HepG2 (cell line): ENCODE results near the gene IRF2BPL. TPM values are rescaled to one million over a fixed set of nuclear protein-coding genes. Genes with fewer than 3 reads are reported as not detected.
A peak's percentile ranks its signal among the peaks of the same experiment; 100 is the strongest.

Experiments used
- GPBP1L1 ChIP-seq: sonication (generic); formaldehyde crosslinking; IDR thresholded peaks from 2 replicates; pipeline ENCODE4 v1.5.0; 2020; ENCODE audit warnings: mild to moderate bottlenecking, missing genetic modification reagents
- LCORL ChIP-seq, 2 experiments: fragments of 450-650 bp in 1 of 2; sonication (generic) in 1 of 2; formaldehyde crosslinking in 1 of 2; IDR thresholded peaks; 2 replicates each; pipeline versions ENCODE4 v1.5.0 to v1.6.1; 2017 to 2020; ENCODE audit warnings: antibody characterized with exemption in 1 of 2, missing genetic modification reagents in 1 of 2
- MED1 ChIP-seq: sonication (generic); formaldehyde crosslinking; IDR thresholded peaks from 2 replicates; pipeline ENCODE4 v1.4.0; 2020; ENCODE audit warnings: missing genetic modification reagents
- POGZ ChIP-seq: sonication (generic); formaldehyde crosslinking; IDR thresholded peaks from 2 replicates; pipeline ENCODE4 v1.4.0; 2020; ENCODE audit warnings: mild to moderate bottlenecking, missing genetic modification reagents
- RARA ChIP-seq: IDR thresholded peaks from 2 replicates; pipeline ENCODE4 v1.6.1; 2016; ENCODE audit warnings: missing genetic modification reagents, missing compliant biosample characterization
- RERE ChIP-seq: IDR thresholded peaks from 2 replicates; pipeline ENCODE4 v1.6.1; 2016; ENCODE audit warnings: low read depth, missing genetic modification reagents, missing compliant biosample characterization
- SAFB2 ChIP-seq: sonication (generic); formaldehyde crosslinking; IDR thresholded peaks from 2 replicates; pipeline ENCODE4 v1.5.1; 2020; ENCODE audit warnings: missing genetic modification reagents, low read depth, mild to moderate bottlenecking, borderline replicate concordance
- SMAD3 ChIP-seq: sonication (generic); formaldehyde crosslinking; IDR thresholded peaks from 2 replicates; pipeline ENCODE4 v1.4.0; 2020; ENCODE audit warnings: missing genetic modification reagents
- SP1 ChIP-seq, 2 experiments: fragments of 450-650 bp in 1 of 2; sonication (generic) in 1 of 2; formaldehyde crosslinking in 1 of 2; IDR thresholded peaks; 2 replicates each; pipeline versions ENCODE4 v1.4.0 to v1.6.1; 2016 to 2020; ENCODE audit warnings: missing genetic modification reagents in 1 of 2
- ZC3H13 ChIP-seq: sonication (generic); formaldehyde crosslinking; IDR thresholded peaks from 2 replicates; pipeline ENCODE4 v1.8.1; 2023; ENCODE audit warnings: mild to moderate bottlenecking, missing genetic modification reagents, moderate library complexity
- ZFP36L2 ChIP-seq: sonication (generic); formaldehyde crosslinking; IDR thresholded peaks from 2 replicates; pipeline ENCODE4 v1.4.0; 2020; ENCODE audit warnings: missing genetic modification reagents
- ZFY ChIP-seq: sonication (generic); formaldehyde crosslinking; IDR thresholded peaks from 2 replicates; pipeline ENCODE4 v1.4.0; 2020; ENCODE audit warnings: missing genetic modification reagents
- ZNF225 ChIP-seq: sonication (generic); formaldehyde crosslinking; IDR thresholded peaks from 2 replicates; pipeline ENCODE4 v1.4.0; 2020; ENCODE audit warnings: mild to moderate bottlenecking, missing genetic modification reagents
- ZNF354B ChIP-seq: sonication (generic); formaldehyde crosslinking; IDR thresholded peaks from 2 replicates; pipeline ENCODE4 v1.8.0; 2022; ENCODE audit warnings: mild to moderate bottlenecking, missing genetic modification reagents
- ZNF468 ChIP-seq: sonication (generic); formaldehyde crosslinking; IDR thresholded peaks from 2 replicates; pipeline ENCODE4 v1.8.0; 2022; ENCODE audit warnings: mild to moderate bottlenecking, moderate library complexity, missing genetic modification reagents
- ZNF792 ChIP-seq: IDR thresholded peaks from 2 replicates; pipeline ENCODE4 v1.6.1; 2016
- ZNF891 ChIP-seq: sonication (generic); formaldehyde crosslinking; IDR thresholded peaks from 2 replicates; pipeline ENCODE4 v1.5.0; 2020; ENCODE audit warnings: mild to moderate bottlenecking, missing genetic modification reagents
- polyA plus RNA-seq, 8 experiments: library from polyadenylated mRNA; depleted of rRNA in 3 of 8; stranded (reverse) in 7 of 8; unstranded in 1 of 8; fragments of >200 nt; fragmentation: Illumina TruSeq in 4 of 8; extraction: Trizol in 4 of 8; gene quantifications; 2 replicates each; pipeline versions ENCODE4 v1.2.1 to v1.2.3, GENCODE V29; 2011 to 2016; ENCODE audit warnings: low read depth in 4 of 8, missing spikeins in 1 of 8, mixed read lengths in 1 of 8; ENCODE audit not compliant: insufficient read depth in 1 of 8
- total RNA-seq, 5 experiments: library from RNA; depleted of rRNA; stranded (reverse); fragments of >200 nt; fragmentation: Illumina TruSeq; extraction: Trizol; gene quantifications; 2 replicates each; pipeline ENCODE4 v1.2.3, GENCODE V29; 2016; ENCODE audit warnings: low read depth in 1 of 5
- TF ChIP-seq, protein P1 (sequence below): sonication (generic); formaldehyde crosslinking; IDR thresholded peaks from 2 replicates; pipeline ENCODE4 v1.4.0; 2020; ENCODE audit warnings: missing genetic modification reagents, borderline replicate concordance

The IRF2BPL gene
- total and polyA plus RNA-seq, 2 of the 13 experiments (the other 11 are each of a cell fraction or from before 2014, with no cell fraction given), result 6.6 to 8.4 TPM

- TF ChIP-seq LCORL (IDR thresholded peaks at IDR 0.05) (no peak), LCORL (CRISPR knock-in tag; IDR thresholded peaks at IDR 0.05) (peak; percentile 87), ZNF792 (CRISPR knock-in tag) (peak; percentile 66; the same call in 1 of the 2 replicates), ZNF354B (CRISPR knock-in tag) (no peak), POGZ (peak; percentile 76), GPBP1L1 (CRISPR knock-in tag) (no peak), SP1 (IDR thresholded peaks at IDR 0.05) (no peak), SP1 (CRISPR knock-in tag; IDR thresholded peaks at IDR 0.05) (no peak), ZNF468 (CRISPR knock-in tag) (peak; percentile 27; the same call in 1 of the 2 replicates), RERE (peak; percentile 45; the same call in 1 of the 2 replicates), ZFP36L2 (CRISPR knock-in tag) (no peak), ZC3H13 (CRISPR knock-in tag) (peak; percentile 69), ZNF891 (no peak), RARA (peak; percentile 88), SAFB2 (CRISPR knock-in tag) (peak; percentile 42; the same call in 1 of the 2 replicates), MED1 (CRISPR knock-in tag) (peak; percentile 86), ZNF225 (CRISPR knock-in tag) (no peak), SMAD3 (CRISPR knock-in tag) (no peak), ZFY (peak; percentile 85)
- TF ChIP-seq, protein P1, sequence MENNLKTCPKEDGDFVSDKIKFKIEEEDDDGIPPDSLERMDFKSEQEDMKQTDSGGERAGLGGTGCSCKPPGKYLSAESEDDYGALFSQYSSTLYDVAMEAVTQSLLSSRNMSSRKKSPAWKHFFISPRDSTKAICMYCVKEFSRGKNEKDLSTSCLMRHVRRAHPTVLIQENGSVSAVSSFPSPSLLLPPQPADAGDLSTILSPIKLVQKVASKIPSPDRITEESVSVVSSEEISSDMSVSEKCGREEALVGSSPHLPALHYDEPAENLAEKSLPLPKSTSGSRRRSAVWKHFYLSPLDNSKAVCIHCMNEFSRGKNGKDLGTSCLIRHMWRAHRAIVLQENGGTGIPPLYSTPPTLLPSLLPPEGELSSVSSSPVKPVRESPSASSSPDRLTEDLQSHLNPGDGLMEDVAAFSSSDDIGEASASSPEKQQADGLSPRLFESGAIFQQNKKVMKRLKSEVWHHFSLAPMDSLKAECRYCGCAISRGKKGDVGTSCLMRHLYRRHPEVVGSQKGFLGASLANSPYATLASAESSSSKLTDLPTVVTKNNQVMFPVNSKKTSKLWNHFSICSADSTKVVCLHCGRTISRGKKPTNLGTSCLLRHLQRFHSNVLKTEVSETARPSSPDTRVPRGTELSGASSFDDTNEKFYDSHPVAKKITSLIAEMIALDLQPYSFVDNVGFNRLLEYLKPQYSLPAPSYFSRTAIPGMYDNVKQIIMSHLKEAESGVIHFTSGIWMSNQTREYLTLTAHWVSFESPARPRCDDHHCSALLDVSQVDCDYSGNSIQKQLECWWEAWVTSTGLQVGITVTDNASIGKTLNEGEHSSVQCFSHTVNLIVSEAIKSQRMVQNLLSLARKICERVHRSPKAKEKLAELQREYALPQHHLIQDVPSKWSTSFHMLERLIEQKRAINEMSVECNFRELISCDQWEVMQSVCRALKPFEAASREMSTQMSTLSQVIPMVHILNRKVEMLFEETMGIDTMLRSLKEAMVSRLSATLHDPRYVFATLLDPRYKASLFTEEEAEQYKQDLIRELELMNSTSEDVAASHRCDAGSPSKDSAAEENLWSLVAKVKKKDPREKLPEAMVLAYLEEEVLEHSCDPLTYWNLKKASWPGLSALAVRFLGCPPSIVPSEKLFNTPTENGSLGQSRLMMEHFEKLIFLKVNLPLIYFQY, result 0 out of 2 replicates have a peak, but pooled peaks have one; percentile 35
Measured at GRCh38 chr14:77028384-77029231, at the start of gene IRF2BPL (continued).
